ENCODE measurements around the gene PFDN4.

The PFDN4 gene, protein sequence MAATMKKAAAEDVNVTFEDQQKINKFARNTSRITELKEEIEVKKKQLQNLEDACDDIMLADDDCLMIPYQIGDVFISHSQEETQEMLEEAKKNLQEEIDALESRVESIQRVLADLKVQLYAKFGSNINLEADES

DNA sequence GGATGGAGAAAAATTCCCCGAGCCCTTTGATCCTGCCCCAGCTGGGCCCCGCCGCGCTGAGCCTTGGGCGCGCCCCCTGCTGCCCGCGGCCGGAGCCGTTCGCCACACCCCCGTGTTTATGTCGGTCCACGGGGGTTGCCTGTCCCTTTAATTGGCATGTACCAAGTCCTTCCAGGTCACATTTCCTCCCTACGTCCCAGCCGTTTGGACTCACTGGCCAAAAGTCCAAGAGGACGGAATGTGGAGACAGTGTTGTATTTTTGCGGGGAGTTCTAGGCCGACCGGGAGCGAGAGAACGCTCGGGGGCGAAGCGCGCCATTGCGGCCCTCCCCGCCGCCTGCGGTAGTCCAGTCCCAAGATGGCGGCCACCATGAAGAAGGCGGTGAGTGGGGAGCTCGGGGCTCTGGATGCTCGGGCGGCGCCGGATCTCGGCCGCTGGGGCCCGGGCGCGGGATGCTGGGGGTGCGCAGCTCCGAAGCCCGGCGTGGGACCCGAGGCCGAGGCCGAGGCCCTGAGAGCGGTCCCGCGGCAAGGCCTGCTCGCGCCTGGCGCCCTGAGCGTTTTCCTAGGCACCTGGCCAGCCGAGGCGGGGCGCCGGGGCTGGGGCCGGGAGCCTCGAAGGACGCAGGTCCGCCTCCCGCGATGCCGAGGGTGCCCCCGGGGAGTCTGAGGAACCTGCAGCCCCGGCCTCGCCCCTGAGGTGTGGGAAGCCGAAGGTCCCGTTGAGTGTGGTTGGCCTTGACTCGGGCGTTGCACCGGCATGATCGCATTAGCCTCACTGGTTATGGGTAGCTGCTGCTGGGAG is at the start of gene PFDN4:
TSS of gene PFDN4 (plus strand) at position 345 of the 805 bp plus-strand sequence. CDS start at position 359, 14 bp downstream.
- H3K4me3 ChIP-seq (ENCODE audit: low read depth, low read length), result peak within 1 kb of the TSS; percentile 84
- TF ChIP-seq POLR2A (IDR thresholded peaks at IDR 0.05; ENCODE audit: extremely low read depth, insufficient read length) (peak; percentile 43), MYC (IDR thresholded peaks at IDR 0.05; ENCODE audit: low read depth, low read length) (no peak; the same call in 1 of the 2 replicates), CTCF (IDR thresholded peaks at IDR 0.05; ENCODE audit: low read depth, low read length) (peak; percentile 78)
- TF ChIP-seq, protein P1, sequence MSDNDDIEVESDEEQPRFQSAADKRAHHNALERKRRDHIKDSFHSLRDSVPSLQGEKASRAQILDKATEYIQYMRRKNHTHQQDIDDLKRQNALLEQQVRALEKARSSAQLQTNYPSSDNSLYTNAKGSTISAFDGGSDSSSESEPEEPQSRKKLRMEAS (IDR thresholded peaks at IDR 0.05; ENCODE audit: low read depth, low read length), result peak; percentile 34; the same call in 1 of the 2 replicates
- peak; percentile 87 for DNase-seq (ENCODE audit: low read depth)

DNA sequence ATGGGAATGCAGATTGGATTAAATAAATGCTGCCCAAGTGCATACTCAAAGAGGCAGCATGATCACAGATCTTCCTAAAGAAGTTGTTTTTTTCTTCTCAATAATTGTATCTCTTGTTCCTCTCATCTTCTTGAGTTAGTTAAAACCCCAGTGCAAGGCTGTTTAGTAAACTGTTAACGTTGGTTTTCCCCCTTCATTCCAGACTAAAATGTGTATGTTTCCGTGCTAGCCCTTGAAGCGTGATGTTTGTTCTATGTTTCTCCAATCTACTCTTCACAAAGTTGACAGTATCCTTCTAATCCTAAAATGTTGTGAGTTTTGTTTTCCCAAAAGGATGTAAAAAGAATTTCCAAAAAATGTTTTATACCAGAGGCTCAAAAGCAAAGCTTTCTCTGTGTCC is 49.7 kb upstream of the PFDN4 start:
- no peak overlapping the region for H3K4me3 ChIP-seq (ENCODE audit: low read depth, low read length)
- DNase-seq (ENCODE audit: low read depth), result no peak
- no peak for TF ChIP-seq POLR2A (IDR thresholded peaks at IDR 0.05; ENCODE audit: extremely low read depth, insufficient read length)
- TF ChIP-seq, protein P1 (IDR thresholded peaks at IDR 0.05; ENCODE audit: low read depth, low read length), result no peak
- no peak for TF ChIP-seq CTCF (IDR thresholded peaks at IDR 0.05; ENCODE audit: low read depth, low read length)
- no peak for TF ChIP-seq MYC (IDR thresholded peaks at IDR 0.05; ENCODE audit: low read depth, low read length)

DNA sequence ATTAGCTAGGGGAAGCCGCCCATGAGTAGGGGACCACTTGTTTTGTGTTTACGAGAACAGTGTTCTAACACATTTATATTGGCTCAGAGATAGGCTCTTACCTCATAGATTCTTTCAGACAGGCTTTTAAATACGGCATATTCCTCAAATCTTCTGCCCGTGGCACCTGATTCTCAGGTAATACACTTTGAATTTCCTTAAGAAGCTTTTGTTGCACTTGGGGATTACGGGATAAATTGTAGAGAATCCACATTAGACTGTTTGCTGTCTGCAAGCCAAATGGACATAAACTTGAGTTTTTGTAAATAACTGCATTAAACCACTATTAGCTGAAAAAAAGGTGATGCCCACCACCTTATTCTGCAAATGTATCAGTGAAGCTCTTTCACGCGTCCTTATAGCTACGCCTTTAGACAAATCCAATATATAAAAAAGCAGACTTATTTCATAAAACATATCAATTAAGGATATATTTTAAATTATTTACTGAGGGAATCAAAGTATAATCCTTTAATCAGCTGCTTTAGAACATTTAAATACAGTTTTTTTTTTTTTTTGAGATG is 49.0 kb upstream of the PFDN4 start:
- DNase-seq (ENCODE audit: low read depth), result no peak
- no peak for TF ChIP-seq MYC (IDR thresholded peaks at IDR 0.05; ENCODE audit: low read depth, low read length)
- TF ChIP-seq CTCF (IDR thresholded peaks at IDR 0.05; ENCODE audit: low read depth, low read length), result no peak
- TF ChIP-seq POLR2A (IDR thresholded peaks at IDR 0.05; ENCODE audit: extremely low read depth, insufficient read length), result no peak
- TF ChIP-seq, protein P1 (IDR thresholded peaks at IDR 0.05; ENCODE audit: low read depth, low read length), result no peak
- H3K4me3 ChIP-seq (ENCODE audit: low read depth, low read length), result no peak overlapping the region

DNA sequence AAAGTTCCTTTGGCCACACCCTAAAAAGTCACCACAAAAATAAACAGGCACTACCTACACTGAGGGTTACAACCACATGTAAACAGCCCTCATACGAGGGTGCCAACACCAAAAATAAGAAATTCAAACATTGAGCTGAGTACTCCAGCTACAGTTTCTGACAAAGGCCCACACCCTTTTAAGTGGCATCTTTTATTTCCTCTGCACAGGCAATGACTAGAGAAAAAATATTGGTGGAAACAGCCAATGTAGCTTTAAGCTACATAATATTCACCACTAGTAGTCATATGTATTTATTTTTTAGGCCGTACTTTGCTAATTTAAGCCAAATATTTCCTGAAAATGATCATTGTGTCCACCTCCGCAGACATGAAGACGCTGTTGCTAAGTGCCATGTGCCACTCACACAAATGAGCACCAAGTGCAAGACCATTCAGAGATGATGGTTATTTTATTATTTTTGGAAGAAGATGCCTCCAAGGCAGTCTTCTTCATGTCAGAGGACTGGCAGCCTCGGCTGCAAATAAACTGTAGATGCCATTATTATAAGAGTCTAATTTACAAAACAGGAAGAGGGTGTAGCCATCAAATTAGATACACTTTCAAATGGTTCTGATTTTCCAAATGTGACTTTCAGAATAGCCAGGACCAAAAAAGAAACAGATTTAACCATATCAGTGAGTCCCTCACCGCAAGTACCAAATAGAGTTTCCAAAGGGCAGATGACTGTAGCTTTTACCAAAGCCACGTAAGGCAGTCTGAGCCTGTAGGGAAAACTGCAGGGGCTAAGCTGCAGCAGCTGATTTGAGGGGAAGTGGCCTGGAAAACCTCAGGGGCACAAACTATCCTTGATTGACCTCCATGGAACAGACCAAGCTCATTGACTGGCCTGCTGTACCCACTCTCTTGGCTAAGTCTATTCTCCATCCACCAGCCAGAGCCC is 47.6 kb upstream of the PFDN4 start:
- H3K4me3 ChIP-seq (ENCODE audit: low read depth, low read length), result no peak overlapping the region
- no peak for TF ChIP-seq POLR2A (IDR thresholded peaks at IDR 0.05; ENCODE audit: extremely low read depth, insufficient read length)
- TF ChIP-seq, protein P1 (IDR thresholded peaks at IDR 0.05; ENCODE audit: low read depth, low read length), result no peak
- TF ChIP-seq MYC (IDR thresholded peaks at IDR 0.05; ENCODE audit: low read depth, low read length), result no peak
- no peak for TF ChIP-seq CTCF (IDR thresholded peaks at IDR 0.05; ENCODE audit: low read depth, low read length)
- no peak for DNase-seq (ENCODE audit: low read depth)

Data from NB4 (cell line).